ENCODE data around the gene SLC6A1.

GRCh38 chr3:11072631-11073030 is 80.1 kb downstream of the SLC6A1 start:
- TF ChIP-seq CTCF (IDR thresholded peaks at IDR 0.05) (no peak), POLR2A (IDR thresholded peaks at IDR 0.05) (no peak)
